NCI-H2196 (cell line): Measurements from ENCODE around the gene GNG4.
"Not testable (repeated sequence)": the region's sequence is repeated elsewhere in the genome, so short reads cannot be mapped to it uniquely, and the experiment has no call there.

Source experiments
- DNase-seq: peaks from one replicate; lab custom pipeline; 2025; ENCODE audit not compliant: unreplicated experiment; lab: John Stamatoyannopoulos, UW

GNG4 gene

GRCh38 chr1:235588156-235588555 is 61.4 kb downstream of the GNG4 start:
- DNase-seq, result no peak

DNA sequence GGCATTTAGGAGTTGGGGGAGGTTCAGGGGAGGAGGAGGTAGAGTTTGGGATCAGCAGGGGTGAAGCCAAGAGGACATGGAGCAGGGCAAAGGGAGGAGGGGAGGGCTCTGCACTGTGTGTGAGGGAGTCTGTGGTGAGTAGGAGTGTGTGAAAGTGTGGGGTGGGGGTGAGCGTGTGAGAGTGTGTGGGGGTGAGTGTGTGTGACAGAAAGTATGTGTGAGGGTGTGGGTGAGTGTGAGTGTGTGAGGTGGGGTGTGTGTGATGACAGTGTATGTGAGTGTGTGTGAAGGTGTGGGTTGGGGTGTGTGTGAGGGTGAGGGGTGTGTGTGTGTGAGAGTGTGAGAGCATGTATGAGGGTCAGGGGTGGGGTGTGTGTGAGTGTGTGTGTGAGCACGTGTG is 62.6 kb downstream of the GNG4 start:
- no peak for DNase-seq

DNA sequence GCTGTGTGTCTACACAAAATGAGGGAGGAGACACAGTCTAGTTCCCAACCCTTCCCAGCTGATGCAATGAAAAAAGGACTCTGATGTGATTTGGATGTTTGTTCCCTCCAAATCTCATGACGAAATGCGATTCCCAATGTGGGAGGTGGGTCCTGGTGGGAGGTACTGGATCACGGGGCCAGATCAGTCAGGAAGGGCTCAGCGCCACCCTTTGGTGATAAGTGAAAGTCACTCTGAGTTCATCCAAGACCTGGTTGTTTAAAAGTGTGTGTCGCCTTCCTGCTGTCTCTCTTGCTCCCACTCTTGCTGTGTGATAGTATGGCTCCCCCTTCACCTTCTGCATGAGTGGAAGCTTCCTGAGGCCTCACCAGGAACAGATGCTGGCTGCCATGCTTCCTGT is 63.2 kb downstream of the GNG4 start:
- no peak for DNase-seq

DNA sequence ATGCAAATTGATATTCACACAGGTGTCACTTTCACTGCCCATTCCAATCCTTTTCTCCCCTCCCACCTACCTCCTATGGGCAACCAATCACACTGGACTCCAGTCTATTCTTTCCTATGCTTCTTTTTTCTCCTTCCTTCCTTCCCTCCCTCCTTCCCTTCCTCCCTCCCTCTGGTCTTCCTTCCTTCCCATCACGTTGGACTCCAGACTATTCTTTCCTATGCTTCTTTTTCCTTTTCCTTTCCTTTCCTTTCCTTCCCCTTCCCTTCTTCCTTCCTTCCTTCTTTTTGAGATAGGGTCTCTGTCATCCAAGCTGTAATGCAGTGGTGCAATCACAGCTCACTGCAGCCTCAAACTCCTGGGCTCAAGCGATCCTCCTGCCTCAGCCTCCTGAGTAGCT is 64.6 kb downstream of the GNG4 start:
- no peak for DNase-seq

DNA sequence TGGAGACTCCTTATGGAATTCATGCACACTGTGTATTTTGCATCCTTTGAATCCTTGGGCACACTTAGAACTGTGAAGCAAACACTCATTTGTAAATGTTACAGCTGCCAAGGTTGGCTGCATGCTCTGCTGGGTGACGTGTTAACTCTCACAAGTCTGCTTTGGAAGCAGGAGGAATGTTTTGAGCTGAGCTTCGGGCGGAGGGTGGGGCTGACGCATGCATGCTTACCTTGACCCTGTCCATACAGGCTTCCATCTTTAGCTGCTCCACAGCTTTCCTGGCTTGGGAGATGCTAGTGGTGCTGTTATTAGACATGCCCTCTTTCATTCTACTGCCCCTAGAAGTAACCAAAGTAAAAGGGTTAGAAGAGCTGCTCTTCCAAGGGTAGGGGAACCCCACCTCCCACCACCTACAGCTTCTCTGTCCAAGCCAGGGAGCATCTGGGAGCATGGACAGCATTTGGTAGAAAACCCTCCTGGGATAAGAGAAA is 66.0 kb downstream of the GNG4 start:
- no peak for DNase-seq

- no peak for DNase-seq
These were observed 67.5 kb downstream of the GNG4 start for GRCh38 chr1:235582130-235582529.

GRCh38 chr1:235579891-235580290 is 69.7 kb downstream of the GNG4 start:
- DNase-seq, result no peak

- DNase-seq, result no peak
These were observed 74.0 kb downstream of the GNG4 start for GRCh38 chr1:235575597-235575996.

DNA sequence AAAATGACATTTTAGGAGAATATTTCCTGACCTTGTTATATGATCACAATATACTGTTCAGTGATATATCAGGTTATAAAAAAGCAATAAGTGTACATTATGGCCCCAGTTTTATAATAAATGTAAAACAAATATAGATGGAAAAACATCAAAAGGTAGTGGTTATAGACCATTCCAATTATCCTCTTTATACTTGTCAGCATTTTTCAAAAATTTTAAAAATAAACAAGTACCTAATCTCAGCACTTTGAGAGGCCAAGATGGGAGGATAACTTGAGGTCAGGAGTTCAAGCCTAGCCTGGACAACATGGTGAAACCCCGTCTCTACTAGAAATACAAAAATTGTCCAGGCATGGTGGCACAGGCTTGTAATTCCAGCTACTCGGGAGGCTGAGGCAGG is 75.7 kb downstream of the GNG4 start:
- no peak for DNase-seq

- DNase-seq, result not testable (repeated sequence)
These were observed 76.6 kb downstream of the GNG4 start for GRCh38 chr1:235572971-235573370.

GRCh38 chr1:235571482-235571881 is 78.1 kb downstream of the GNG4 start:
- no peak for DNase-seq

- no peak for DNase-seq
These were observed 81.6 kb downstream of the GNG4 start for GRCh38 chr1:235567812-235568503.

DNA sequence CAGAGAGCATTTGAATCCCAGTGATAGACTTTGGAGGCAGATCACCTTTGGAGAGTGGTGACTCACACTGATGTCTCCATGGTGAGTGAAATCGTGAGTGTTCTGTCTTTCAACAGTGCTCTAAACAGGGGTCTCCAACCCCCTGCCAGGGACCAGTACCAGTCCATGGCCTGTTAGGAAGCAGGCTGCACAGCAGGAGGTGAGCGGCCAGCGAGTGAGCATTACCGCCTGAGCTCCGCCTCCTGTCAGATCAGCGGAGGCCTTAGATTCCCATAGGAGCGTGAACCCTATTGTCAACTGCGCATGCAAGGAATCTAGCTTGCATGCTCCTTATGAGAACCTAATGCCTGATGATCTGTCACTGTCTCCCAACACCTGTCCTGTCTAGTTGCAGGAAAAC is 83.5 kb downstream of the GNG4 start:
- no peak for DNase-seq

- no peak for DNase-seq
These were observed 86.0 kb downstream of the GNG4 start for GRCh38 chr1:235563513-235564061.

DNA sequence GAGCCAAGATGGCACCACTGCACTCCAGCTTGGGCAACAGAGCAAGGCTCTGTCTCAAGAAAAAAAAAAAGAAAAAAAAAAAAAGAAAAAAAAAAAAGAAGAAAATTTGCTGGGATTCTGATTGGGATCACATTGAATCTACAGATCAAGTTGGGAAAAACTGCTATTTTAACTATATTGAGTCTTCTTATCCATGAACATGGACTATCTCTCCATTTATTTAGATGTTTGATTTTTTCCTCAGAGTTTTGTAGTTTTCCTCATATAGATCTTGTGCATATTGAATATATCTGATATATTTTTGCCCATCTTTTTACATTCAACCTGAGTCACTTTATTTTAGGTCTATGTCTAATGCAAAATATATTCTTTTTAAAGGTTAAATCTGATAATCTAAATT is 87.0 kb downstream of the GNG4 start:
- no peak for DNase-seq

- no peak for DNase-seq
These were observed 90.9 kb downstream of the GNG4 start for GRCh38 chr1:235558621-235559169.

DNA sequence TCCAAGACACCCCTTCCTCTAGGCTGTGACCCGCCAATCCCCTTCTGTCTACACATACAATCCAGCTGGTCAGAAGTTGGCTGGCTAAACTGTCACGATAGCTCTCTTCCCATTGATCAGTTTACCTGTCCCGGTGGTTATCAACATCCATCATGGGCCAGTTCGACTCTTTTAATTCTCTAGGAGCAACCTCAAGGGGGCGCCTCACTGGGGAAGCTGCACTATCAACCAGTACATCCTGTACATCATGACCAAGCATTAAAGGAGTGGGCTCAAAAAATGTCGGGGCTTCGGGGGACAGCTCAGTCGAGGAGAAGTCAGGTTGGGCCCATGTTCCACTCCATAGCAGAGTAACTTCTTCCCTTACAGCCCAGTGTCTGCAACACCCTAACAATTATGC is 92.1 kb downstream of the GNG4 start:
- DNase-seq, result no peak

GRCh38 chr1:235556807-235557206 is 92.8 kb downstream of the GNG4 start:
- DNase-seq, result no peak

- DNase-seq, result no peak
These were observed 96.5 kb downstream of the GNG4 start for GRCh38 chr1:235553112-235553551.

DNA sequence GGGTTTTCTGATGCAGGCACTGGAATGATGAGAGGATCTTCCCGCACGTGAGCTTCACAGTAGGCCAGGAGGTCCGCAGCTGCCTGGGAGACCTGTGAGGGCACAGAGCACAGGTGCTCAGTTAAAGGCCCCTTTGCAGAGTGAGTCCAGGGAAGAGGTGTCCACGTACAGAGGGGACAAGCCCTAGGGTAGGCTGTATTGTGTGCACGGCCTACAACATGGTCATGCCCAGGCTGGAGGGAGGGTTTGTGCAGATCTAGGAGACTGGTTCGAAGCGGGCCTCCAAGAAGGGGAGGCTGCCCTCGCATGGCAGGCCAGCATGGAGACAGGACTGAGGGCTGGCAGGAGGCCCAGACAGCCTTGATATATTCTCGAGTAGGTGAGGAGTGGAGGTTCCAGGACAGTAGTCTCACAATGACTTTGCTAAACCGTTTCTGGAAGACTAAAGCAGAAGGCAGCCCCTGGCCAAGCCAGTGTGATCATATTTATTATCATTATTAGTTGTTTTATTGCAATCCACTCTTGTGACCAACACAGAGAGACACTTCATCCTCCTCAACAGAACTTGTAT is 97.4 kb downstream of the GNG4 start:
- no peak for DNase-seq

DNA sequence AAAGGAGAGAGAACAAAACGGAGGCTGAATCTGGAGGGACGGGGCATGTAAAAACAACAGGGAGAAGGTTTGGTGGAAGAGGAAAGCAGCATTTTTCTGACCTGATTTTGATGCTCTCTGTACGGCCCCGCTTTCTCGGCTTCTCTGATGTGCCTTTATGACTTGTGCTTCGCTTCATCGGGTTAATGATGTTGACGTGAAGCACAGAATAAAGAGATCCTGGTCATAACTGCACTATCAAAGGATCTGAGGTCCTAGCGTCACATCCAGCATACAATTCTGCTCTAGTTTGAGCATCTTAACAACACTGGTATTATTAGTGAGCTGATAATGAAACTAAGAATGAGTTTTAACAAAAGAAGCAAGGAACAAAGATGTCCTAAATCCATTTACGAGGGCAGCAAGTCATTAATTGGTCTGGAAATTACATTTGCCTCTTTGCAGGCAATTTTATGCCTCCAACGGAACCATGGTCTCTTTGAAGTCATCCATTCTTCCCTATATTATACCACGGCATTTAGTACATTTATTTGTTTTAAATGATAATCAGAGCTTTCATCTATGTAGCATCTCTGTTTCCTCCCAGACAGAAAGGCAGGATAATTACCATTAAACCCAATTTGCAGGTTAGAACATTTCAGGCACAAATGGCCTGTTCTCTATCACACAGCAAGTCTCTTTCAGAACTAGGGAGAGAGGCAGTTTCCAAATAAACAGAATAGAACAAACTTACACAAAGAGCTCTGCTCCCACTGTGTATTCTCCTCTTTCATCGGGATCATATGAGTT is 100.0 kb downstream of the GNG4 start:
- no peak for DNase-seq
